Uterus (tissue), 4 donors: Measurements from ENCODE around the gene BTG1. TPM values are rescaled to one million over a fixed set of nuclear protein-coding genes. Genes with fewer than 3 reads are reported as not detected.

Source experiments
- DNase-seq, 2 donors: peaks; one replicate each; pipeline ENCODE4 v3.0.0-alpha.2; 2019 to 2020
- H3K27ac ChIP-seq, 2 donors: fragments of 200-600 bp; sonication (generic); 1 replicate in 1 of 2; 2 replicates in 1 of 2; pipeline ENCODE4 v1.5.1; 2016 to 2018
- H3K27me3 ChIP-seq, 2 donors: fragments of 200-600 bp; sonication (generic); one replicate each; pipeline ENCODE4 v1.5.1; 2018 to 2019; ENCODE audit warnings: control low read depth in 1 of 2
- H3K36me3 ChIP-seq, 2 donors: fragments of 200-600 bp; sonication (generic); one replicate each; pipeline ENCODE4 v1.5.1; 2019; ENCODE audit warnings: control low read depth in 1 of 2
- H3K4me1 ChIP-seq, 2 donors: fragments of 200-600 bp; sonication (generic); one replicate each; pipeline ENCODE4 v1.5.1; 2018 to 2019; ENCODE audit warnings: control low read depth in 1 of 2
- H3K4me3 ChIP-seq, 2 donors: fragments of 200-600 bp; sonication (generic); 1 replicate in 1 of 2; 2 replicates in 1 of 2; pipeline ENCODE4 v1.5.1; 2018 to 2019; ENCODE audit warnings: mild to moderate bottlenecking in 1 of 2
- H3K9me3 ChIP-seq, 2 donors: fragments of 200-600 bp; sonication (generic); one replicate each; pipeline ENCODE4 v1.5.1; 2019; ENCODE audit warnings: control low read depth in 1 of 2
- POLR2A ChIP-seq, 2 donors: fragments of 450-650 bp; IDR thresholded peaks; one replicate each; pipeline ENCODE4 v1.6.1; 2016; ENCODE audit warnings: antibody characterized with exemption in 2 of 2, mild to moderate bottlenecking in 1 of 2, moderate library complexity in 1 of 2
- intact Hi-C: fragments of 100-400 bp; cut with DNase I; formaldehyde crosslinking; loops from one replicate; pipeline ENCODE4 v1.15.1; 2023; ENCODE audit warnings: low total_unique reads
- total RNA-seq, 4 donors: library from RNA; depleted of rRNA in 3 of 4; stranded (reverse); fragments of >200 nt in 3 of 4; gene quantifications; one replicate each; pipeline versions ENCODE4 v1.1.0 to v1.2.4, GENCODE V29; 2014 to 2023
- TF ChIP-seq, protein P1 (sequence below), 4 experiments: fragments of 200-600 bp in 2 of 4; fragments of 450-650 bp in 2 of 4; sonication (generic) in 2 of 4; IDR thresholded peaks; one replicate each; pipeline ENCODE4 v1.5.1; 2016 to 2019; ENCODE audit warnings: antibody characterized with exemption in 4 of 4, mild to moderate bottlenecking in 2 of 4, moderate library complexity in 1 of 4
- donor health status: DM: yes; HTN: yes; CAD: no.

The BTG1 gene
- total RNA-seq, 4 donors from 2014 or later: 40.4 to 214 (median 70.1) TPM

DNA sequence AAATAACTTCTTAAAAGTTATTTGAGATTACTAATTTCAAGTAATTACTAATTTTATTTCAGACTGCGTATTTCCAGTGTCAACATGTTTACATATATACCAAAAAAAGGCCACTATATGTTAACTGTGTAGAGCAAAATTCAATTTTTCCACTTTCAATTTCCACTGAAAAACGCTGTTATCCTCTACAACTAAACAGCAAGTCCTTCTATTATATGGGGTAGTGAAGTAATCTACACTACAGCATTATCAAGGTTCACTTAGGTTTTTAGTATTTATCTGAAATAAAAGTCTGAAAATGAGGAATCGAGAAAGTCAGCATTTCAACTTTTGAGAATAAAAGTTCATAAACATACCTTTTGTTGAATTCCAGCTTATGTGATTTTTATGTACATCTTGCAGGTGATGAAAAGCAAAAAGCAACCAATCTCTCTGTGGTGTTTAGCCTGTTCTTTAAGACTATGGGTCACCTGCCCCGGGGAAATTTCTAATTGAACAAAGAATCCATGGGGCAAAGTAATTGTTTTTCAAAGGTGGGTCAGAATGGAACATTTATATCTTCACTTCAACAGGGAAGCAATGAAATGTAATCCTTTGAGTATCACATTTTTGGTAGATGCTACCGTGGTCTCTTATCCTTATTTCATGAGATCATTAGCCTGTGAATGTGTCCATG is 3.3 kb downstream of the BTG1 start:
- peak overlapping the region; percentile 98 to 99 for H3K27ac ChIP-seq

DNA sequence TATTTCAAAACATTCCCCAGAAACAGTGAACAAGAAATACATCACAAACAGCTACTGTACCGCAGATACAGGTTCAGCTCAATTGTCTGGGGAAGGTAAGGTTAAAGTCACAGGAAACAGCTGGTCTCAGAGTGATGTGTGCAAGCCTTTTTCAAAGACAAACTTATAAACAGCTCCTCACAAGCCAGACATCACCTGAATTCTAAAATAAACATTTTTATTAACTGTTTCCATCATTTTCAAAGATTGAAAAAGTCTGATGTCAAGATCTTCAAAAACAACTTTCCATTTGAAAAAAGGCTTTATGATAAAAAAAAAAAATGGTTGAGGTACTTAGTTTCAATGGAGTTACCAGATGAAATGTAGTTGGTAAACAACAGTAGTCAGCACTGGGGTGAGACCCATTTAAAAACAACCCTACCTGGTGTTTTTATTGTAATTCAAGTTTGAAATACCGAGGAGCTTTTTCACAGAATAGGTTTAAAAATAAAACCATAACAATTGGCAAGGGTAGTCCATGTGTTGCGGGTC is 4.0 kb downstream of the BTG1 start:
- Histone ChIP-seq H3K9me3 (no peaks in the 10 kb centered on the region), H3K36me3 (no peaks in the 10 kb centered on the region), H3K4me3 (peak overlapping the region; percentile 84 to 93), H3K27me3 (no peaks in the 10 kb centered on the region), H3K27ac (peak overlapping the region; percentile 98 to 99), H3K4me1 (no peaks in the 10 kb centered on the region)
- intact Hi-C loops: loop anchor here (10.0 kb wide), 1 partner anchor 757 kb away; no protein-coding TSS in a partner anchor
- no peak for DNase-seq
- TF ChIP-seq POLR2A (IDR thresholded peaks at IDR 0.05): no peak
- TF ChIP-seq, protein P1, sequence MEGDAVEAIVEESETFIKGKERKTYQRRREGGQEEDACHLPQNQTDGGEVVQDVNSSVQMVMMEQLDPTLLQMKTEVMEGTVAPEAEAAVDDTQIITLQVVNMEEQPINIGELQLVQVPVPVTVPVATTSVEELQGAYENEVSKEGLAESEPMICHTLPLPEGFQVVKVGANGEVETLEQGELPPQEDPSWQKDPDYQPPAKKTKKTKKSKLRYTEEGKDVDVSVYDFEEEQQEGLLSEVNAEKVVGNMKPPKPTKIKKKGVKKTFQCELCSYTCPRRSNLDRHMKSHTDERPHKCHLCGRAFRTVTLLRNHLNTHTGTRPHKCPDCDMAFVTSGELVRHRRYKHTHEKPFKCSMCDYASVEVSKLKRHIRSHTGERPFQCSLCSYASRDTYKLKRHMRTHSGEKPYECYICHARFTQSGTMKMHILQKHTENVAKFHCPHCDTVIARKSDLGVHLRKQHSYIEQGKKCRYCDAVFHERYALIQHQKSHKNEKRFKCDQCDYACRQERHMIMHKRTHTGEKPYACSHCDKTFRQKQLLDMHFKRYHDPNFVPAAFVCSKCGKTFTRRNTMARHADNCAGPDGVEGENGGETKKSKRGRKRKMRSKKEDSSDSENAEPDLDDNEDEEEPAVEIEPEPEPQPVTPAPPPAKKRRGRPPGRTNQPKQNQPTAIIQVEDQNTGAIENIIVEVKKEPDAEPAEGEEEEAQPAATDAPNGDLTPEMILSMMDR (IDR thresholded peaks at IDR 0.05): no peak

More for the DNA sequence above, 3.3 kb downstream of the BTG1 start:
- DNase-seq: no peak
- no peak for TF ChIP-seq POLR2A (IDR thresholded peaks at IDR 0.05)
- TF ChIP-seq, protein P1 (IDR thresholded peaks at IDR 0.05): no peak
- Histone ChIP-seq H3K4me1 (no peaks in the 10 kb centered on the region), H3K4me3 (peak overlapping the region; percentile 84 to 93), H3K9me3 (no peaks in the 10 kb centered on the region), H3K27me3 (no peaks in the 10 kb centered on the region), H3K36me3 (no peaks in the 10 kb centered on the region)
- intact Hi-C loops: loop anchor here (10.0 kb wide), 1 partner anchor 758 kb away; no protein-coding TSS in a partner anchor

DNA sequence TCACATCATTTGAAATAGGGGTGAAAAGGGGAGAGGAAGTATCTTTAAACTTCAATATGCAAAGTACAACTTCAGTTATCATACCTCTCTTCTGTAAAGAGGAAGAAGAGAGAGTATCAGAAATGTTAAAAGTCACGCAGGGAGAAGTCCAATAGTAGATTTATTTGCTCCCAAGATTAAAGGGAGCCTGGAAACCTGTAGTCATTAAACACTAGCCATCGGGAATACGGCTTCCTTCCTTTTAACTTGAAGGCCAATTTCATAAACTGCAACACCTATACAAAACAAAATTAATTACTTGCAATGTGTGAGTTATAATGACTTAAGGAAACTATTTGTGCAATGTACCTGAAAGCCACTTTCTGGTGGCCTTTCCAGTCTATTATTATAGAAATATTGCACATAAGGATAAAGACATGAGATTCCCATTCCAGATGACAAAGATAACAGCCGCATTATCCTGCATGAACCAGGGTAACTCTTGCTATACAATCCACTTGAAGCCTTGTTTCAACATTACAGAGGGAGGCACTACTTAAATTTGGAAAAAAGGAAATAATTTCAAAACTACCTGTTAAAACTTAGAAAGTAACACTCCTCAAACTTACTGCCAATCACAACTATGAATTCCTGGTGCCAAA is 4.6 kb downstream of the BTG1 start:
- DNase-seq: no peak

DNA sequence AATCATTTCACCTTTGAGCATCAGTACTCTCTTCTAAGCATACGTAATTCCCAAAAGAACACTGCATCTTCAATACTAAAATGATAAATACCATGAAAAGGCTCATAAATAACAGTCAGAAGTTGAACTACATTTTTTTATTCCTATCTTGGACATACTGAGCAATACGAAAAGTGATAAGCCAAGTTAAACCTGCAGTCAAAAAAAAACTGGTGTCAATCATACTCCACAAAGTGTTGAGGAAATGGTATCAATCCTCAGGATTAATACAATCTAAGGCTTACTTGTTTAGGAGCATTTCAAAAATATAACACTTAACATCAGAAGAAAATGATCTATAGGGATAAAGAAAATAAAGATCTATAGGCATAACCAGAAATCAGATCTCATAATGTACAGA is 5.5 kb downstream of the BTG1 start:
- DNase-seq: no peak
- Histone ChIP-seq H3K4me3 (peak overlapping the region; percentile 84 to 93), H3K4me1 (peaks cover 0 to 5% of the 10 kb centered on the region in 2 donors), H3K27ac (peak overlapping the region; percentile 98 to 99), H3K27me3 (no peaks in the 10 kb centered on the region), H3K9me3 (no peaks in the 10 kb centered on the region), H3K36me3 (no peaks in the 10 kb centered on the region)
- intact Hi-C loops: loop anchor here (10.0 kb wide), 1 partner anchor 755 kb away; no protein-coding TSS in a partner anchor
- no peak for TF ChIP-seq POLR2A (IDR thresholded peaks at IDR 0.05)
- TF ChIP-seq, protein P1 (IDR thresholded peaks at IDR 0.05): no peak

More for the DNA sequence above, 4.6 kb downstream of the BTG1 start:
- intact Hi-C loops: loop anchor here (10.0 kb wide), 1 partner anchor 756 kb away; no protein-coding TSS in a partner anchor
- Histone ChIP-seq H3K27me3 (no peaks in the 10 kb centered on the region), H3K4me1 (peaks cover 0 to 2% of the 10 kb centered on the region in 2 donors), H3K4me3 (peak overlapping the region; percentile 84 to 93), H3K9me3 (no peaks in the 10 kb centered on the region), H3K36me3 (no peaks in the 10 kb centered on the region), H3K27ac (peak overlapping the region; percentile 98 to 99)
- no peak for TF ChIP-seq POLR2A (IDR thresholded peaks at IDR 0.05)
- TF ChIP-seq, protein P1 (IDR thresholded peaks at IDR 0.05): no peak
